Omental fat pad (tissue), 4 donors: Measurements from ENCODE around the gene ABCG1. TPM values are rescaled to one million over a fixed set of nuclear protein-coding genes. Genes with fewer than 3 reads are reported as not detected.

Experiments
- ATAC-seq: fragments of 150-250 bp; one replicate; pipeline ENCODE4 v1.9.1; 2016; ENCODE audit warnings: mild to moderate bottlenecking, moderate library complexity; ENCODE audit not compliant: low FRiP score
- DNase-seq: peaks from one replicate; pipeline ENCODE4 v3.0.0-alpha.2; 2019; ENCODE audit warnings: low spot score
- total RNA-seq, 4 donors: library from RNA; depleted of rRNA; stranded (reverse); fragments of >200 nt; gene quantifications; one replicate each; pipeline ENCODE4 v1.1.0, GENCODE V29; 2016
- TF ChIP-seq, protein P1 (sequence below), 3 donors: fragments of 450-650 bp; IDR thresholded peaks; one replicate each; pipeline ENCODE4 v1.5.1; 2016 to 2017; ENCODE audit warnings: antibody characterized with exemption in 3 of 3, mild to moderate bottlenecking in 3 of 3, moderate library complexity in 2 of 3

ABCG1 gene
- total RNA-seq, 4 donors from 2014 or later: 9.8 to 45.1 (median 30.2) TPM

- DNase-seq (no peak), ATAC-seq (no peak)
- TF ChIP-seq, protein P1, sequence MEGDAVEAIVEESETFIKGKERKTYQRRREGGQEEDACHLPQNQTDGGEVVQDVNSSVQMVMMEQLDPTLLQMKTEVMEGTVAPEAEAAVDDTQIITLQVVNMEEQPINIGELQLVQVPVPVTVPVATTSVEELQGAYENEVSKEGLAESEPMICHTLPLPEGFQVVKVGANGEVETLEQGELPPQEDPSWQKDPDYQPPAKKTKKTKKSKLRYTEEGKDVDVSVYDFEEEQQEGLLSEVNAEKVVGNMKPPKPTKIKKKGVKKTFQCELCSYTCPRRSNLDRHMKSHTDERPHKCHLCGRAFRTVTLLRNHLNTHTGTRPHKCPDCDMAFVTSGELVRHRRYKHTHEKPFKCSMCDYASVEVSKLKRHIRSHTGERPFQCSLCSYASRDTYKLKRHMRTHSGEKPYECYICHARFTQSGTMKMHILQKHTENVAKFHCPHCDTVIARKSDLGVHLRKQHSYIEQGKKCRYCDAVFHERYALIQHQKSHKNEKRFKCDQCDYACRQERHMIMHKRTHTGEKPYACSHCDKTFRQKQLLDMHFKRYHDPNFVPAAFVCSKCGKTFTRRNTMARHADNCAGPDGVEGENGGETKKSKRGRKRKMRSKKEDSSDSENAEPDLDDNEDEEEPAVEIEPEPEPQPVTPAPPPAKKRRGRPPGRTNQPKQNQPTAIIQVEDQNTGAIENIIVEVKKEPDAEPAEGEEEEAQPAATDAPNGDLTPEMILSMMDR (IDR thresholded peaks at IDR 0.05): no peak
Observed at GRCh38 chr21:42188663-42189062, 30.3 kb upstream of the ABCG1 start.

DNA sequence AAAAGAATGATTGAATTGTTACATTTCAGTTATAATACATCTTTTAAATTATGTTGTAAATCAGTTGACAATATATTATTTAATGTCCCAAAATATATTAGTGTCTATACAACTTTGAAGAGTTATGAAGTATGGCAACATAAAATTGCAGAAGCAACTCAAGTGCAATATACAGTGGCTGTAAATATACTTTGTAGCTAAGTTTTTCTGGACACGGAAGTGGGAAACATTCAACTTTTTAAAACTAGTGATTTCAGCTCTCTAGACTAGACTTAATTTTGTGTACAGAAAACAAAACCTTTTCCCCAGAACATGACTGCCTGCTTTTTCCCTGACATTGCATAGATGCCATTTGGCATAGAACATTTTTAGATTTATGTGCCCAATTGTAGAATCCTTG lies 29.5 kb upstream of the ABCG1 start:
- DNase-seq: no peak
- no peak for ATAC-seq
- TF ChIP-seq, protein P1 (IDR thresholded peaks at IDR 0.05): no peak

GRCh38 chr21:42189860-42190485 lies 29.0 kb upstream of the ABCG1 start:
- TF ChIP-seq, protein P1 (IDR thresholded peaks at IDR 0.05): no peak
- no peak for DNase-seq
- no peak for ATAC-seq

GRCh38 chr21:42190486-42190863 lies 28.5 kb upstream of the ABCG1 start:
- DNase-seq (no peak), ATAC-seq (no peak)
- TF ChIP-seq, protein P1 (IDR thresholded peaks at IDR 0.05): no peak

DNA sequence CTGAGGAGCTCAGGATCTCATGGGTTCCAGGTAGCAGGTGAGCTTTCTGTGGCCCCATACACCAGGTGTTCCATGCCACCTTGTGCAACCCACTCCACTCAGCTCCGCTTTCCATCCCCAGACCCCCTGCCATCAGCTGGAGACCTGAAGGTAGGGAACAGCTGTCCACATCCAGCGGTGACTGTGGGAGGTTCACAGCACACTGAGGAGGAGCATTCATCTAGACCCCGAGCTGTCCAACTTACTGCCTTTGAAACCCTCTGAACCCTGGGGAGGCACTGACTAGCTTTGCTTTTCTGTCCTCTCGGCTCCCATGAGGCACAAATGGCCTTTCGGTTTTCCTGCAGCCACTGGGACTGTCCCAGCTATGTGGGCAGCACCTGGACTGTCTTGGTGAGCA lies 27.9 kb upstream of the ABCG1 start:
- no peak for ATAC-seq
- no peak for DNase-seq

DNA sequence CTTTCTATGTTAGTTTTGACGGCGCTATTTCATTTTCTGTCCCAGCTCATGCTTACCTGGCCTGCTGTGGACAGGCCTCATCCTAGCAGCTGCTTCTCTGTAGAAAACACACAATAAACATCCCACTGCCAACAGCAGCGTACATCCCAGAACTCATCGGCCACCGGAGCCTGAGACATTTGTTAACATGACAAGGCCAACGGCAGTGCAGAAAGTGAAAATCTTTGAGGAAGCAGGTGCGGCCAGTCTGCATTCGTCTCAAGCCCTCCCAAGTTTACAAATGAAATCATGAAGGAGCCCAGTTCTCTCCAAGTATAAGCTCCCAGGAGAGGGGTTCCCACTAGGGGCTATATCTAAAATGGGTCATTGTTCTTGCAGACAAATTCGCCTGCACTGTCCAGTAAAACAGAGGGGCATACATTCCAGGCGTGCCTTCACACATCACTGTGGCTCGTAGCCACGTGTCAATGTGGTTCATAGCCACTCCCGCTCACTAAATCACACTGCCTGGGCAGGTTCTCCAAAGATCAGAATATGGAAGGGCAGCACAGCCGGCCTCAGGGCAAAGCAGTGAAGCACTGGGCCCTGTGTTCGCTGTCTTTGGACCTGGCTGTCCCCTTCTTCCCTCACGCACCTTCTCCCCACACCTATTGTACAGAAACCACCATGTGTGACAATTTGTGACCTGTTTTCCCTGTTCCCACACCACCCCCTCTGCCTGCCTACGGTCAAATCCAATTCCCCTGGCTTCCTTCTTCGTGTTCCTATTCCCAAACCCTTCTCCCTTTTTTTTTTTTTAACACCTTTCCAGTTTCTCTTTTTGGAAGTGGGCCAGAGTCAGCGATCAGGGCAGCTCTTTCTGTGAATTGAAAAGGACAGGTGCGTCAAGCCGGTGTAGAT lies 27.0 kb upstream of the ABCG1 start:
- TF ChIP-seq, protein P1 (IDR thresholded peaks at IDR 0.05): no peak
- ATAC-seq: no peak
- no peak for DNase-seq

More for the DNA sequence above, 27.9 kb upstream of the ABCG1 start:
- TF ChIP-seq, protein P1 (IDR thresholded peaks at IDR 0.05): no peak
